ENCODE data around the gene CARNS1. TPM values are rescaled to one million over a fixed set of nuclear protein-coding genes. Genes with fewer than 3 reads are reported as not detected.

CARNS1 gene
- total RNA-seq, 1 experiment from 2014 or later: 0.08 TPM

- peak within 1 kb of the TSS; percentile 99 for H3K4me3 ChIP-seq
- peak; percentile 66 to 69 for DNase-seq
- H3K9me3 ChIP-seq (replicated peaks): no peaks in the 10 kb centered on the region
- H3K27ac ChIP-seq: peak within 1 kb of the TSS; percentile 81
- H3K36me3 ChIP-seq: 0 out of 2 replicates have a peak, but pooled peaks cover 8% of the 10 kb centered on the region
- no peaks in the 10 kb centered on the region for H3K27me3 ChIP-seq
- peaks cover 43% of the 10 kb centered on the region for H3K4me1 ChIP-seq
Measured at GRCh38 chr11:67372993-67373647, 42.4 kb upstream of the CARNS1 start, which contains the start of gene CLCF1. Gene CLCF1, minus strand, starts transcription at chr11:67373598. Its CDS starts 59 bp downstream, at chr11:67373539.

GRCh38 chr11:67373648-67374570 is 41.6 kb upstream of the CARNS1 start:
- H3K36me3 ChIP-seq: 0 out of 2 replicates have a peak, but pooled peaks cover 8% of the 10 kb centered on the region
- DNase-seq: peak; percentile 88 to 90
- H3K27ac ChIP-seq: peak overlapping the region; percentile 81
- H3K9me3 ChIP-seq (replicated peaks): no peaks in the 10 kb centered on the region
- H3K27me3 ChIP-seq: no peaks in the 10 kb centered on the region
- peak overlapping the region; percentile 99 for H3K4me3 ChIP-seq
- peaks cover 44% of the 10 kb centered on the region for H3K4me1 ChIP-seq

- Histone ChIP-seq H3K4me3 (peak overlapping the region; percentile 99), H3K27me3 (no peaks in the 10 kb centered on the region), H3K36me3 (0 out of 2 replicates have a peak, but pooled peaks cover under 1% of the 10 kb centered on the region), H3K4me1 (peaks cover 43% of the 10 kb centered on the region), H3K9me3 (replicated peaks) (no peaks in the 10 kb centered on the region), H3K27ac (peak overlapping the region; percentile 81)
- no peak for DNase-seq
Measured at GRCh38 chr11:67374571-67375281, 40.8 kb upstream of the CARNS1 start.

- Histone ChIP-seq H3K4me3 (no peak overlapping the region), H3K9me3 (replicated peaks) (no peaks in the 10 kb centered on the region), H3K36me3 (no peaks in the 10 kb centered on the region), H3K27me3 (no peaks in the 10 kb centered on the region), H3K27ac (no peak overlapping the region), H3K4me1 (peaks cover 38% of the 10 kb centered on the region)
- DNase-seq: no peak
Measured at GRCh38 chr11:67375320-67376055, 40.0 kb upstream of the CARNS1 start.

GRCh38 chr11:67376063-67376820 is 39.2 kb upstream of the CARNS1 start:
- H3K9me3 ChIP-seq (replicated peaks): no peaks in the 10 kb centered on the region
- no peak for DNase-seq
- no peaks in the 10 kb centered on the region for H3K27me3 ChIP-seq
- no peak overlapping the region for H3K4me3 ChIP-seq
- peaks cover 31% of the 10 kb centered on the region for H3K4me1 ChIP-seq
- no peaks in the 10 kb centered on the region for H3K36me3 ChIP-seq
- H3K27ac ChIP-seq: no peak overlapping the region

GRCh38 chr11:67376873-67377808 is 38.3 kb upstream of the CARNS1 start:
- no peaks in the 10 kb centered on the region for H3K36me3 ChIP-seq
- H3K27ac ChIP-seq: no peak overlapping the region

GRCh38 chr11:67378544-67378943 is 36.9 kb upstream of the CARNS1 start:
- H3K27me3 ChIP-seq: no peaks in the 10 kb centered on the region
- H3K4me1 ChIP-seq: peaks cover 24% of the 10 kb centered on the region
- H3K9me3 ChIP-seq (replicated peaks): no peaks in the 10 kb centered on the region
- no peak for DNase-seq
- H3K27ac ChIP-seq: no peak overlapping the region
- no peak overlapping the region for H3K4me3 ChIP-seq
- H3K36me3 ChIP-seq: no peaks in the 10 kb centered on the region

More at GRCh38 chr11:67376873-67377808, 38.3 kb upstream of the CARNS1 start:
- Histone ChIP-seq H3K27me3 (no peaks in the 10 kb centered on the region), H3K4me1 (peaks cover 24% of the 10 kb centered on the region), H3K4me3 (no peak overlapping the region), H3K9me3 (replicated peaks) (no peaks in the 10 kb centered on the region)
- no peak for DNase-seq

- peaks cover 24% of the 10 kb centered on the region for H3K4me1 ChIP-seq
Measured at GRCh38 chr11:67379061-67380058, 36.1 kb upstream of the CARNS1 start.

GRCh38 chr11:67381244-67381972 is 34.1 kb upstream of the CARNS1 start:
- H3K36me3 ChIP-seq: no peaks in the 10 kb centered on the region

More at GRCh38 chr11:67379061-67380058, 36.1 kb upstream of the CARNS1 start:
- no peak overlapping the region for H3K27ac ChIP-seq
- H3K4me3 ChIP-seq: no peak overlapping the region
- no peaks in the 10 kb centered on the region for H3K27me3 ChIP-seq
- DNase-seq: no peak
- no peaks in the 10 kb centered on the region for H3K36me3 ChIP-seq
- no peaks in the 10 kb centered on the region for H3K9me3 ChIP-seq (replicated peaks)

GRCh38 chr11:67382276-67383136 is 33.0 kb upstream of the CARNS1 start:
- peaks cover 6% of the 10 kb centered on the region for H3K4me1 ChIP-seq
- peak; percentile 75 to 89 for DNase-seq

More at GRCh38 chr11:67381244-67381972, 34.1 kb upstream of the CARNS1 start:
- H3K27me3 ChIP-seq: no peaks in the 10 kb centered on the region
- H3K4me3 ChIP-seq: no peak overlapping the region
- no peak for DNase-seq
- no peaks in the 10 kb centered on the region for H3K9me3 ChIP-seq (replicated peaks)
- peaks cover 15% of the 10 kb centered on the region for H3K4me1 ChIP-seq
- no peak overlapping the region for H3K27ac ChIP-seq

More at GRCh38 chr11:67382276-67383136, 33.0 kb upstream of the CARNS1 start:
- Histone ChIP-seq H3K4me3 (no peak overlapping the region), H3K36me3 (no peaks in the 10 kb centered on the region), H3K27ac (no peak overlapping the region), H3K27me3 (no peaks in the 10 kb centered on the region), H3K9me3 (replicated peaks) (no peaks in the 10 kb centered on the region)

Measured in SJCRH30 (cell line).